Testis (tissue), 2 donors: ENCODE results near the gene ZNF823.

ENCODE experiments used
- POLR2A ChIP-seq: fragments of 450-650 bp; IDR thresholded peaks from one replicate; pipeline ENCODE4 v1.6.1; 2017; ENCODE audit warnings: antibody characterized with exemption, mild to moderate bottlenecking, moderate library complexity
- TF ChIP-seq, protein P1 (sequence below), 3 experiments: fragments of 450-650 bp in 2 of 3; fragments of 200-600 bp in 1 of 3; sonication (generic) in 1 of 3; IDR thresholded peaks; one replicate each; pipeline ENCODE4 v1.5.1; 2016 to 2019; ENCODE audit warnings: antibody characterized with exemption in 3 of 3, mild to moderate bottlenecking in 2 of 3, moderate library complexity in 1 of 3

GRCh38 chr19:11698231-11698630, 40.5 kb downstream of the ZNF823 start:
- TF ChIP-seq, protein P1, sequence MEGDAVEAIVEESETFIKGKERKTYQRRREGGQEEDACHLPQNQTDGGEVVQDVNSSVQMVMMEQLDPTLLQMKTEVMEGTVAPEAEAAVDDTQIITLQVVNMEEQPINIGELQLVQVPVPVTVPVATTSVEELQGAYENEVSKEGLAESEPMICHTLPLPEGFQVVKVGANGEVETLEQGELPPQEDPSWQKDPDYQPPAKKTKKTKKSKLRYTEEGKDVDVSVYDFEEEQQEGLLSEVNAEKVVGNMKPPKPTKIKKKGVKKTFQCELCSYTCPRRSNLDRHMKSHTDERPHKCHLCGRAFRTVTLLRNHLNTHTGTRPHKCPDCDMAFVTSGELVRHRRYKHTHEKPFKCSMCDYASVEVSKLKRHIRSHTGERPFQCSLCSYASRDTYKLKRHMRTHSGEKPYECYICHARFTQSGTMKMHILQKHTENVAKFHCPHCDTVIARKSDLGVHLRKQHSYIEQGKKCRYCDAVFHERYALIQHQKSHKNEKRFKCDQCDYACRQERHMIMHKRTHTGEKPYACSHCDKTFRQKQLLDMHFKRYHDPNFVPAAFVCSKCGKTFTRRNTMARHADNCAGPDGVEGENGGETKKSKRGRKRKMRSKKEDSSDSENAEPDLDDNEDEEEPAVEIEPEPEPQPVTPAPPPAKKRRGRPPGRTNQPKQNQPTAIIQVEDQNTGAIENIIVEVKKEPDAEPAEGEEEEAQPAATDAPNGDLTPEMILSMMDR (IDR thresholded peaks at IDR 0.05) = no peak
- no peak for TF ChIP-seq POLR2A
